Frontal cortex (tissue), 4 donors: ENCODE results near the gene ABHD14A. TPM values are rescaled to one million over a fixed set of nuclear protein-coding genes. Genes with fewer than 3 reads are reported as not detected.
A peak's percentile ranks its signal among the peaks of the same experiment; 100 is the strongest.

ENCODE experiments used
- DNase-seq, 2 donors: peaks; one replicate each; pipeline ENCODE4 v3.0.0; 2012; ENCODE audit warnings: low spot score in 2 of 2
- FAIRE-seq: peaks from 2 replicates; lab custom pipeline; 2012; peaks lifted over from hg19 to GRCh38; lab: Jason Lieb, UNC
- total RNA-seq: library from RNA; depleted of rRNA; stranded (reverse); fragments of >200 nt; gene quantifications from one replicate; pipeline ENCODE4 v1.2.3, GENCODE V29; 2014
- donor health status: control.
- donor health status: control.
- donor health status: control.

ABHD14A gene
- total RNA-seq, 1 donor from 2014 or later: 22.8 TPM

GRCh38 chr3:51968883-51969678, 5.8 kb upstream of the ABHD14A start:
- FAIRE-seq (no peak), DNase-seq (no peak)

GRCh38 chr3:51969841-51970240, 5.0 kb upstream of the ABHD14A start:
- DNase-seq: no peak
- FAIRE-seq: no peak

DNA sequence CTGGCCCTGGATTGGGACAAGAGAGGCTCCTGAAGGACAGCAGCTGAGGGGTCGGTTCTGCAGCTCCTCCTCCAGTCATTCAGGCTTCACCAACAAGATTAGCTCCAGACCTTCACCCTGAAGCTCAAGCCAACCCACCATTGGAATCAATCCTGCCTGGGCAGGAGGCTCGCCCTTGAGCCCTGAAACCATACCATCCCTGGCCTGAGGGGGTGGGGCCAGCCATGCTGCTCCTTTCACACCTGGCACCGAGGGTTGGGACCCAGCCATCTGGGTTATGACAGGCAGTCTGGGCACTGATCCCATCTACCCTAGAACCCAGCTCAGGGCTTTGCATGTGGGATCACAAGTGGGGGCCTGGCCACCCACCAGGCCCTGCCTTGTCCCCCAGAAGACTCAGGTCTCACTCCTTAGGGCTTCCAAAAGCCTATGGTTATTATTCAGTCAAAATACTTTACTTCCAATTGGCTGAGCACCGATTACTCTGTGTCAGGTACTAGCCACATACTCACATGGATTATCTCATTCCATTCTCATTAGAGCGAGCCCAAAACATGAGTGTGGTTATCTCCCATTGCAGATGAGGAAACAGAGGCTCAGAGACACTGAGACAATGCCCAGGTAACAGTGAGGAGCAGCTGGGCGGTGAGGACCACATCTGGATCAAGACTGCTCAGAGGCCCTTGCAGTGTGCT, 4.1 kb upstream of the ABHD14A start:
- FAIRE-seq: no peak

DNA sequence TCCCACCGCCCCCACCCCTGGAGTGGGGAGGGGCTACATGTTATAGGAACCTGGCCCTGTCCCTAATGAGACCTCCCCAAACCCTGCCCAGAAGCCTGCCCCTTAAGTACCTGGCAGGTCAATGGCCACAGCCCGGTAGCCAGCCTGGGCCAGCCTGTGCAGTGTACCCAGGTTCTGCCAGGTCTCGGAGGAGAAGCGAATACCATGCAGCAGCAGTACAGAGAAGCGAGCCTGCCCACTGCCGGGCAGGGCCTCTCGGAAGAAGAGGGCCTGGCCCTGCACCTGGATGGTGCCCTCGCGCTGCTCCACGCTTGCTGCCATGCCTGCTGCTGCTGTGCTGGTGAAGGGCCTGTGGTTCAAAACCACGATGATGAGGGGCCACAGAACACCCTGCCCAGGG, 3.5 kb upstream of the ABHD14A start:
- DNase-seq (no peak), FAIRE-seq (no peak)

More for the DNA sequence above, 4.1 kb upstream of the ABHD14A start:
- no peak for DNase-seq

DNA sequence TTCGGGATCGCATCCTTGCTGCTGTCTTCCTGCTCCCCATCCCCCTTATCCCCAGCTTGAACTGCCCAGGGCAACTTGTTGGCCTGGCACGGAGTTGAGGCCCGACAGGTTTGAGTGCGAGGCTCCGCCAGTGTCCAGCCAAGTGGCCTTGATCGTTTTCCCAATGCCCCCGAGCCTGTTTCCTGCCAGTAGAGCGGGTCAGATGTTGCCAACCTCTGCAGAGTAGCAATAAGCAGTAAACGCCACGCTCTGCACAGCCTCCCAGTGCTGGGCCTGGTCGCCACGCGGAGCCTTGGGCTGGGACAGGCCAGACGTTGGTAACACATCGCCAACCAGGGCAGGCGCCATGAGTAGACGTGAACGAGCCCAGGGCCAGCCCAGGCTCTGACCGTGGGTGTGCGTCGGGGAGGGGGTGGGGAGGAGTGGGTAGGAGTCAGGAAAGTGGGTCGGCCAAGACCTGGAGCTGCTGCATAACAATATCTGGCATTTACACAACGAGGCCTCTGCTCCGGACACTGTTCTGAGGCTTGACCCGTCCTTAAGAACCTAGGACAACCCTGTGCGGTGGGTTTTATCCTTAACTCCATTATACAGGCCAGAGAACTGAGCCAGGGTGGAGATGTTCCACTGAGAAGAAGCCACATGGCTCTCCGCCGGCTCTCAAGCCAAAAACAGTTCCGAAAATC, 444 bp upstream of the ABHD14A start:
- no peak for FAIRE-seq

DNA sequence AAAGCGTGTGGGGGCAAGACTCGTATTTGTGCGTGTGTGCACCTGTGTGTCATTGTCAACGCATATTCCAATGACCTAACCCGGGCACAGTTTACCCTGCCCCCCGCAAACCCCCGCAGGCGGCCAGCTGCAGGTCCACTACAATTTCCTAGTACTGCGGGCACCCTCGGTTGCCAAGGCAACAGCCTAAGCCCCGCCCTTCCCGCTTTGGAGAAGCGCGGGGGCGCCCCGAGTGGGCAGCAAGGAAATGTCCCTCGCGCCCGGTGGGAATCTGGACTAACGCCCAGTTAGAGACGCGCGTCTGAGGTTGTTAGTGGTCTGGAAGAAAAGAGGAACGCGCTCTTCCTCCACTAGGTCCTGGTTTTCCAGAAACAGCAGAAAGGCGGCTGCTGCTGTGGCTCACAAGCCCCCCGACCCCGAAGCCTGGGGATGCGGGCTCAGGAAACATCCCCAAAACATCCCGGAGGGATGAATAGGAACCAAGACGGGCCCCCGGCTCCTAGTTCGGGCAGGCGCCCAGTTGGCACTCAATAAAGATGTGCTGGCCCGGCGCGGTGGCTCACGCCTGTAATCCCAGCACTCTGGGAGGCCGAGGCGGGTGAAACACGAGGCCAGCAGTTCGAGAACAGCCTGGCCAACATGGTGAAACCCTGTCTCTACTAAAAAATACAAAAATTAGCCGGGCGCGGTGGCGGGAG, 1.1 kb downstream of the ABHD14A start:
- FAIRE-seq (no peak), DNase-seq (peak; percentile 85 to 91)

More for the DNA sequence above, 444 bp upstream of the ABHD14A start:
- no peak for DNase-seq

GRCh38 chr3:51977446-51978142, 2.7 kb downstream of the ABHD14A start:
- no peak for FAIRE-seq
- no peak for DNase-seq

DNA sequence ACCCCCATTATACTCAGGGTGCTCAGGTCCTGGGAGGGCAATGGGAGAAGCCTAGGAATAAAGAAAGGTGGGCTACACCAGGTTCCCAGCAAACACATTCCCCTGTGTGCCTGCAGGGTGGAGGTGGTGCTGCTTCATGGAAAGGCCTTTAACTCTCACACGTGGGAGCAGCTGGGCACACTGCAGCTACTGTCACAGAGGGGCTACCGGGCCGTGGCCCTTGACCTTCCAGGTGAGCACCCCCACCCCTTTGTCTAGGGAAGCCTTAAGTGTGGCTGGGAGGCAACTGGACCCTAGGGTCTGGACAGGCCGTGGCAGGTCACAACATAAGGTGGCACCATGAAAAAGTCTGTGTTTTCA, 3.3 kb downstream of the ABHD14A start:
- DNase-seq (no peak), FAIRE-seq (no peak)

DNA sequence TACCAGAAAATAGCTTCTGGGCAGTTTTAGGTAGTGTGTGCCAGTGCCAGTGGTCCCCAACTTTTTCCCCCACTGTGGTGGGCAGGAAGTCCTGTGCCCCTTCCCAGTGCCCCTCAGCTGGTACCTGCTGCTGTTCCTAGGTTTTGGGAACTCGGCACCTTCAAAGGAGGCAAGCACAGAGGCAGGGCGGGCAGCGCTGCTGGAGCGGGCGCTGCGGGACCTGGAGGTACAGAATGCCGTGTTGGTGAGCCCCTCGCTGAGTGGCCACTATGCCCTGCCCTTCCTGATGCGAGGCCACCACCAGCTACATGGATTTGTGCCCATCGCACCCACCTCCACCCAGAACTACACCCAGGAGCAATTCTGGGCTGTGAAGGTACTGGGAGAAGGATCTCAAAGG, 5.4 kb downstream of the ABHD14A start:
- DNase-seq (no peak), FAIRE-seq (no peak)

DNA sequence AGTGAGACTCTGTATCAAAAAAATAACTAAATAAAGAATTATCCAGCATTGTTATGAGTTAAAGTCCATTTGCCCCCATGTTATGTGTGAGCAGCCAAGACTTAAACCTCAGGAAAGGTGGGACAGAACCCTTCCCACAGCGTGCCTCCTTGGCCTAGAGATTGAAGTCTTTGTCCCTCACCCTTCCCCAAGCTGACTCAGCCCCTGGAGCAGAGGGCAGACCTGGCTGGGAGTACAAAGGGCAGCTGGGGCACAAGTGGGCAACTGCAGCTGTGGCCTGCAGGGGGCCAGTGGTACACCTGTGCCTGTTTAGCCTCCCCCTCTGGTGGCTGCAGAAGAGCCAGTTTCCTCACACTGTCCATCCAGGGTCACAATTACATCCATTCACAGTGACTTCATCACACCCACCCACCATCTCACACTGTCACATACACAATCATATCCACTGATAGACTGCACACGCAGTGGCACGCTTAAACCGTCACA, 7.5 kb downstream of the ABHD14A start:
- FAIRE-seq (no peak), DNase-seq (peak in 1 of 2 donors; percentile 61)

- DNase-seq (peak; percentile 96 to 98), FAIRE-seq (no peak)
Observed at GRCh38 chr3:51982838-51983577, 8.1 kb downstream of the ABHD14A start, which contains the start of gene ACY1. ACY1 (plus strand) TSS chr3:51983535; CDS start chr3:51984065, 530 bp downstream.

GRCh38 chr3:51983578-51984268, 8.9 kb downstream of the ABHD14A start:
- FAIRE-seq: no peak
- no peak for DNase-seq

DNA sequence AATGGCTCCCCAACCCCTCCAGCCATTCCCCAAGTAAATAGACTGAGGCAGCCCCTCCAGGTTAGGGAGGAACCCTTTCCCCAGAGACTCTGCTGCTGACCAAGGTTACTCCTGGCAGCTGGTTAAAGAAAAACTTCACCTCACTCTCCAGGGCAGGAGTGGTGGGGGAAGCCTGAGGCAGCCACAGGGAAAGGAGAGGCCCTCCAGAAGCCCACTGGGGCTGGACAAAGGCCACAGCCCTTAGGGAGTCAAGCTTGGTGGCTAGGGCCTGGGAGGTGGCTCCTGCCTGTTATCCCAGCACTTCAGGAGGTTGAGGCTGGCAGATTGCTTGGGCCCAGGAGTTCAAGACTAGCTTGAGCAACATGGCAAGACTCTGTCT, 9.4 kb downstream of the ABHD14A start:
- no peak for FAIRE-seq
- DNase-seq: no peak

DNA sequence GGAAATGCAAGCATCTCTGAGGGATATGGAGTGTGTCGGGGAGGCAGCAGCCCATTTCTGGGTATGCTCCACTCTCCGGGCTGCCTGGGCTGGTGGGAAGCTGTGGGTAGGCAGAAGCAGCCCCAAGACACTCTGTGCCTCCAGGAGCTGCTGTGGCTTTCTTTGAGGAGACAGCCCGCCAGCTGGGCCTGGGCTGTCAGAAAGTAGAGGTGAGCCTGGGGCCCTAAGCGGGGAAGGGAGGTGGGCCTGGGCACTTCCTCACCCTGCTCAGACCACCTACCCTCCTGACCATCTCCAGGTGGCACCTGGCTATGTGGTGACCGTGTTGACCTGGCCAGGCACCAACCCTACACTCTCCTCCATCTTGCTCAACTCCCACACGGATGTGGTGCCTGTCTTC, 10.2 kb downstream of the ABHD14A start:
- DNase-seq (no peak), FAIRE-seq (no peak)

GRCh38 chr3:51986010-51986947, 11.4 kb downstream of the ABHD14A start:
- DNase-seq: no peak

GRCh38 chr3:51987568-51987967, 12.7 kb downstream of the ABHD14A start:
- DNase-seq: no peak
- FAIRE-seq: no peak

More at GRCh38 chr3:51986010-51986947, 11.4 kb downstream of the ABHD14A start:
- no peak for FAIRE-seq
